C4-2B (cell line): Measurements from ENCODE around the gene CYP4F22.
"Not testable (repeated sequence)": the region's sequence is repeated elsewhere in the genome, so short reads cannot be mapped to it uniquely, and the experiment has no call there.

ENCODE experiments used
- H3K27ac ChIP-seq: fragments of 450-650 bp; 2 replicates; pipeline ENCODE4 v1.5.1; 2017
- ZFX ChIP-seq: fragments of 450-650 bp; IDR thresholded peaks from 2 replicates; pipeline ENCODE4 v1.6.1; 2017
- TF ChIP-seq, protein P1 (sequence below): fragments of 450-650 bp; conservative IDR thresholded peaks from 2 replicates; pipeline ENCODE4 v1.5.1; 2017; ENCODE audit warnings: mild to moderate bottlenecking

Gene CYP4F22

DNA sequence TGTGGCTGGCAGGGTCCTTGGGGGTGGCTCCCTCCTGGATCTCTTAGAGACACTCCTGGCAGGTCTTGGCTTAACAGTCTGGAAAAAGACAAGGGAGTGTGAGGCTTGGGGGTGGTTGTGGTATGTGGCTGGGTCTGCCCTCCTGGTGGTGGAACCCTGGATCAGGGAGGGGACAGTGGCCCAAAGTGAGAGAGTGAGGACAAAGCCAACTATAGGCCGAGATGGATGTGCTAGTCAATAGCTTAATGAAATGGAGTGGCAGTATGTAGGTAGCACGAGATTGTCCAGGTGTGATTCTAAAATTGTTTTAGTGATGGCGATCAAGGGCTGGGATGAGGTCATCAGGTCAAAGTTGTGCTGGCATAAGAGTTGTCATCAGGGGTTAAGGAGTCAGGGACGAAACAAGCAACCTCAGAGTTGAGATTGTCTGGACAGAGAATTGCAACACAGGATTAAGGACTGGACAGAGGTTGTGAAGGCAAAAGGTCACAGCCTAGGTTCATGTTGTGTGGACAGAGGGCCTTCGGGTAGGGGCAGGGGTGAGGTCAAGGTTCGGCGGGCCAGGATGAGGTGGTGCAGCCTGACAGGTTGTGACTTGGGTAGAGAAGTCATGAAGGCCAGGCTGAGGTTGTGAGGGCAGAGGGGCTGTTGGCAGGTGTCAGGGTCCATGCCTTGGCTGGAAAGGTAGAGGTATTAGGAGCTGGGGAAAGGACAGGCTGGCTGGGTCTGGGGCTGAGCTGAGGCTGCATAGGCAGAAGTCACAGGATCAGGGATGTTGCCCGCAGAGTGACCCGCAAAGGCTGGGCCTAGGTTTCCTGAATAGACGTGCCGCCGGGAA lies 39.4 kb upstream of the CYP4F22 start:
- TF ChIP-seq ZFX: no peak
- TF ChIP-seq, protein P1, sequence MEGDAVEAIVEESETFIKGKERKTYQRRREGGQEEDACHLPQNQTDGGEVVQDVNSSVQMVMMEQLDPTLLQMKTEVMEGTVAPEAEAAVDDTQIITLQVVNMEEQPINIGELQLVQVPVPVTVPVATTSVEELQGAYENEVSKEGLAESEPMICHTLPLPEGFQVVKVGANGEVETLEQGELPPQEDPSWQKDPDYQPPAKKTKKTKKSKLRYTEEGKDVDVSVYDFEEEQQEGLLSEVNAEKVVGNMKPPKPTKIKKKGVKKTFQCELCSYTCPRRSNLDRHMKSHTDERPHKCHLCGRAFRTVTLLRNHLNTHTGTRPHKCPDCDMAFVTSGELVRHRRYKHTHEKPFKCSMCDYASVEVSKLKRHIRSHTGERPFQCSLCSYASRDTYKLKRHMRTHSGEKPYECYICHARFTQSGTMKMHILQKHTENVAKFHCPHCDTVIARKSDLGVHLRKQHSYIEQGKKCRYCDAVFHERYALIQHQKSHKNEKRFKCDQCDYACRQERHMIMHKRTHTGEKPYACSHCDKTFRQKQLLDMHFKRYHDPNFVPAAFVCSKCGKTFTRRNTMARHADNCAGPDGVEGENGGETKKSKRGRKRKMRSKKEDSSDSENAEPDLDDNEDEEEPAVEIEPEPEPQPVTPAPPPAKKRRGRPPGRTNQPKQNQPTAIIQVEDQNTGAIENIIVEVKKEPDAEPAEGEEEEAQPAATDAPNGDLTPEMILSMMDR: no peak
- peak overlapping the region; percentile 82 for H3K27ac ChIP-seq

GRCh38 chr19:15469513-15470297 lies 38.6 kb upstream of the CYP4F22 start:
- TF ChIP-seq, protein P1: no peak
- H3K27ac ChIP-seq: peak overlapping the region; percentile 82

GRCh38 chr19:15471639-15472101 lies 36.7 kb upstream of the CYP4F22 start:
- TF ChIP-seq, protein P1: no peak
- TF ChIP-seq ZFX: no peak
- H3K27ac ChIP-seq: no peak overlapping the region

GRCh38 chr19:15473821-15474220 lies 34.5 kb upstream of the CYP4F22 start:
- not testable (repeated sequence) for H3K27ac ChIP-seq

DNA sequence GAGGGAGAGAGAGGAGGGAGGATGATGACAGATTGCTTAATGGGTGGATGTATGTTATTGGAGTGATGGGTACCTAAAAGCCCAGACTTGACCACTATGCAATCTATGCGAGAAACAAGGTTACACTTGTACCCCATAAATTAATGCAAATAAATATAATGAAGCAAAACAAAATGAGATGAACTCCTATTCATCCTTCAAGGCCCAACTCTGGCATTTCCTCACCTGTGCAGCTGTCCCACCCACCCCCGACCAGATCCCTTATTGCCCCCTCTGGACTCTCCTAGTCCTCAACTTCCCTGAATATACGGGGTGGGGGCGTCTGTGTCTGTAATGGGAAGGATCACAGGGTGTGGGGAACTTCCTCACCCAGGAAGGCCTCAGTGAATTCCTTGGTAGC lies 33.2 kb upstream of the CYP4F22 start:
- H3K27ac ChIP-seq: no peak overlapping the region
- no peak for TF ChIP-seq ZFX
- TF ChIP-seq, protein P1: no peak

DNA sequence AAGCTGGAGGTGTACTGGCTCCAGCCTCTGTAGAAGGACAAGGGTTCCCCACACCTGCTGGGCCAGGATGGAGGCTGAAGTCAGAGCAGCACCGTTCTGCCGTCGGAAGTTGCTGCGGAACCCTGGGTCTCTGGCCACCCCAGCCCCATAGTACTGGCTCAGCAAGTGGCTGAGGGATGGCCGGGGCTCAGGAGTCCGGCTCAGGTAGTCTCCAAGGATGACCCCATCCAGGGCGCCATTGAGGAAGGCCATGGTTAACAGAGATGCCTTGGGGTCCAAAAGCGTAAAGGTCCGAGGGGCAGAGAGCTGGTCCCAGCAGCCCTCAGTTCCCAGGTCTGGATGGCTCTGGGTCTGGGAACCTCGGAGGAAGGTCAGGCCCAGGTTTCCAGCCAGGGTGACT lies 32.7 kb upstream of the CYP4F22 start:
- TF ChIP-seq, protein P1: no peak
- TF ChIP-seq ZFX: no peak

DNA sequence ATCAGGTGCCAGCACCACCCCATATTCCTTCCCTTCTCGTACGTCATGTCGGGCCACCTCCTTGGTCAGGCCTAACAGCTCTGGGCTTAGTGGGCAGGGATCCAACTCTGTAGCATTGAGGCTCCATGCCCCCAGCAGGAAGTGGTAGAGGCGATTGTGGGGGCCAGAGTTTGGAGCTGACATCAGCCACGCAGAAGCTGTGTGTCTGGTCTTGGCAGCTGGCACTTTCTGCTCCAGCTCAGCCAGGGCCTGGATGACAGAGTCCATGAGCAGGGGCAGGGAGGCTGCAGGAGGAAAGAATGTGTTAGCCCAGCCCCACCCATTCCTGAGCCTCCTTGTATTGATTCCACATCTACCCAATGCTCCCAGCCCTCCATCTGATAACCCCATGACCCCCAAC lies 32.0 kb upstream of the CYP4F22 start:
- no peak overlapping the region for H3K27ac ChIP-seq
- TF ChIP-seq, protein P1: no peak
- TF ChIP-seq ZFX: no peak

More for the DNA sequence above, 32.7 kb upstream of the CYP4F22 start:
- H3K27ac ChIP-seq: no peak overlapping the region
